SK-N-MC (cell line): ENCODE data around the gene CASKIN2.
"Not testable (repeated sequence)": the region's sequence is repeated elsewhere in the genome, so short reads cannot be mapped to it uniquely, and the experiment has no call there.

ENCODE experiments used
- DNase-seq: peaks from one replicate; pipeline ENCODE4 v3.0.0-alpha.2; 2011; ENCODE audit warnings: low read depth, low spot score
- H3K27ac ChIP-seq: fragments of 200-600 bp; sonication (generic); 2 replicates; pipeline ENCODE4 v1.5.1; 2016; ENCODE audit warnings: mixed run types
- H3K36me3 ChIP-seq: fragments of 200-600 bp; sonication (generic); 2 replicates; pipeline ENCODE4 v1.6.1; 2017; ENCODE audit warnings: antibody characterized with exemption, low read length, mixed read lengths; ENCODE audit not compliant: insufficient read depth
- H3K4me3 ChIP-seq: fragments of 200-600 bp; sonication (generic); 2 replicates; pipeline ENCODE4 v1.5.1; 2016
- H3K9ac ChIP-seq: fragments of 200-600 bp; sonication (generic); 2 replicates; pipeline ENCODE4 v1.8.0; 2017; ENCODE audit warnings: mixed run types, mixed read lengths; ENCODE audit not compliant: insufficient read length
- H3K9me3 ChIP-seq: fragments of 200-600 bp; sonication (generic); 2 replicates; pipeline ENCODE4 v1.6.1; 2017; ENCODE audit warnings: low read depth, mild to moderate bottlenecking, antibody characterized with exemption, low read length, moderate library complexity, mixed read lengths
- EZH2 ChIP-seq: fragments of 200-600 bp; sonication (generic); IDR thresholded peaks from one replicate; pipeline ENCODE4 v1.6.1; 2017; ENCODE audit warnings: antibody characterized with exemption
- FOXP2 ChIP-seq: optimal IDR thresholded peaks from 2 replicates; pipeline ENCODE3; 2011; ENCODE audit warnings: mild to moderate bottlenecking, moderate library complexity; ENCODE audit not compliant: insufficient read depth; ENCODE audit errors: extremely low read length, control extremely low read depth
- POLR2AphosphoS5 ChIP-seq: IDR thresholded peaks from 2 replicates; pipeline ENCODE4 v1.6.1; 2012; ENCODE audit warnings: mild to moderate bottlenecking, low read depth, low read length, borderline replicate concordance

CASKIN2 gene

GRCh38 chr17:75463603-75464002 lies 51.7 kb downstream of the CASKIN2 start:
- Histone ChIP-seq H3K4me3 (no peak overlapping the region), H3K36me3 (no peaks in the 10 kb centered on the region), H3K9me3 (no peaks in the 10 kb centered on the region), H3K27ac (no peak overlapping the region), H3K9ac (no peak overlapping the region)
- DNase-seq: no peak
- TF ChIP-seq POLR2AphosphoS5 (no peak), FOXP2 (no peak), EZH2 (no peak)

GRCh38 chr17:75460295-75460694 lies 55.0 kb downstream of the CASKIN2 start:
- TF ChIP-seq POLR2AphosphoS5 (no peak), FOXP2 (no peak)
- Histone ChIP-seq H3K4me3 (no peak overlapping the region), H3K9ac (no peak overlapping the region)

DNA sequence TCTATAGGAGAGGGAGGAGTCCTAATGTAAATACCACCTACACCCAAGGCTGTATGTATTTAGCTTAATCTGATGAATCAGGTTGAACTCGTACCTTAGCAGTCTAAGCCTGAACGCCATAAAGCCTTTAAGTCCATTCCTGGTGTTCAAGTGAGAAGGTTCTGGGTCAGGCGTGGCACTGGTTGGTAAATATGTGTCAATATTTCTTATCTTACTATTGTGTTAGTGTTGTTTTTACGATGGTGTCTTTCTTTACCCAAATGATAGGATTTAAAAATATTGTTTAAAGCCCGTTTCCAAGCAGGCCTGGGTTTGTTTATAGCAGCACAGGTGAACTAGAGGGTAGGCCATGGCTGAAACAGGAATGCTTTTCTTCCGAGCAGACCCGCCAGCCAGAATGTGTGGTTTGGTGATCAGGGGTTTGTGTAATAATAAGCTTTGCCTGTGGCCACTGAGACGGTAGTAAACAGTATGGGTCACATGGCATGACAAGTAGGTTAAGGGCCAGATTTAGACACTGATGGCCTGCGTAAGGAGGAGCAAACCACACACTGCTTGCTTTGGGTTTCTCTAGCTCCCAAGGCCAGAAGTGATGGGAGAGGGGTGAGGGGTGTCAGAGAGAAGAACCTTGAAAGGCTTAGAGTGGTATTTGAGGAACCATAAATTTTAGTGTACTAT lies 55.6 kb downstream of the CASKIN2 start:
- Histone ChIP-seq H3K36me3 (no peaks in the 10 kb centered on the region), H3K9ac (no peak overlapping the region), H3K4me3 (no peak overlapping the region), H3K27ac (no peak overlapping the region), H3K9me3 (no peaks in the 10 kb centered on the region)
- no peak for DNase-seq
- TF ChIP-seq POLR2AphosphoS5: no peak
- no peak for TF ChIP-seq EZH2
- TF ChIP-seq FOXP2: no peak

More at GRCh38 chr17:75460295-75460694, 55.0 kb downstream of the CASKIN2 start:
- Histone ChIP-seq H3K9me3 (no peaks in the 10 kb centered on the region), H3K36me3 (no peaks in the 10 kb centered on the region), H3K27ac (no peak overlapping the region)
- no peak for DNase-seq

- Histone ChIP-seq H3K9me3 (no peaks in the 10 kb centered on the region), H3K27ac (no peak overlapping the region), H3K36me3 (no peaks in the 10 kb centered on the region), H3K9ac (no peak overlapping the region), H3K4me3 (no peak overlapping the region)
- TF ChIP-seq EZH2: no peak
- no peak for TF ChIP-seq FOXP2
- no peak for TF ChIP-seq POLR2AphosphoS5
- no peak for DNase-seq
Measured at GRCh38 chr17:75459246-75459589, 56.1 kb downstream of the CASKIN2 start.

DNA sequence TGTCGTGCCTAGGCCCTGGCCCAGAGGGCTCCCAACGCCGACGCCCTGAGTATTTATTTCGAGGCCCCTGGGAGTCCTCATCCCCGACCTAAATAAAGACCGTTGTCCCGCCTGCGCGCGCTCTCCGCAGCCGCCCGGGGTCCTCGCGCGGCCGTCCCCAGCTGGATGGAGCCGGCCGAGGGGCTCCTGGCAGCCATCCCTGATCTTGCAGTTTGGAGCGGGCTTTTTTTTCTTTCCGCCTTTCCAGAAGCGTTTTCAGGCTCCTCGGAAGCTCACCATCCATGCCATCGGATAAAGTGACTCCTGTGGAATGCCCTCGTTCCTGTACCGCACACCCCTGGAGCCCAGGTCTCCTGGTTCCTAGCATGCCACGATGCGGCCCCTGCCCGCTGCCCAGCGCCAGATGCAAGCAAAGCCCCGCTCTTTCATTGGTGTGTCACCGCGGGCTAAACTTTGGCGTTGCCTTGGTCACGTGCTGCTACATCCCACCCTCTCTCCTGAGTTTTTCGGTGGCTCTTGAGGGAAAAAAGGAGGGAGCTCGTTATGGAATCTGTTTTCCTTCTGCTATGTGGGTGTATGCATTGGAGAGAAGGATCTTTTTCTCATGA lies 58.2 kb downstream of the CASKIN2 start:
- DNase-seq: no peak
- H3K27ac ChIP-seq: peak overlapping the region; percentile 81
- peak; percentile 18; the same call in 1 of the 2 replicates for TF ChIP-seq POLR2AphosphoS5
- no peak for TF ChIP-seq FOXP2
- TF ChIP-seq EZH2: no peak

GRCh38 chr17:75456417-75457046 lies 58.8 kb downstream of the CASKIN2 start, which contains the start of gene TMEM94:
Gene TMEM94 (plus strand): TSS chr17:75456635. CDS start chr17:75471906, 15,271 bp downstream.
- peak within 1 kb of the TSS; percentile 93 for H3K9ac ChIP-seq
- peak within 1 kb of the TSS; percentile 87 for H3K4me3 ChIP-seq
- H3K9me3 ChIP-seq: no peaks in the 10 kb centered on the region
- H3K36me3 ChIP-seq: no peaks in the 10 kb centered on the region
- peak; percentile 93 for DNase-seq
- peak; percentile 45 for TF ChIP-seq FOXP2
- peak; percentile 71; the same call in 1 of the 2 replicates for TF ChIP-seq POLR2AphosphoS5
- TF ChIP-seq EZH2: no peak
- peak within 1 kb of the TSS; percentile 81 for H3K27ac ChIP-seq

More for the DNA sequence above, 58.2 kb downstream of the CASKIN2 start:
- Histone ChIP-seq H3K9ac (peak overlapping the region; percentile 93), H3K9me3 (no peaks in the 10 kb centered on the region), H3K36me3 (no peaks in the 10 kb centered on the region), H3K4me3 (peak overlapping the region; percentile 87)

DNA sequence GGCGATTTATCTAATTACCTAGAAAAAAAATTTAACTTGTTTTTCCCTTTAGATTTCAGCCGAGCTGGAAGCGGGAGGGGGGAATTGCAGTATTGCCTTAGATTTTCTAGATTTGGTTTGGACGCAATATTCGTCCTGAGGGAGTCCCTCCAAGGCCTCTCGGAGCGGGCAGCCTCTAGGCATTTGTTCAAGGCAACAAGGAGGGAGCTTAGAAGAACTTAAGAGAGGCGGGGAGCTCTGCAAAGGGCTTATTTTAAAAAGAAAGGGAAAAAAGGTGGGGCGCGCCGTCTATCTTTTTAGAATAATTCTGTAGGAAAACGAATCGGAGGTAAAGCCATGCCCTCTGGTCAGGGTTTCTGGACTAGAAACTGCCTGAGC lies 59.3 kb downstream of the CASKIN2 start:
- H3K4me3 ChIP-seq: peak overlapping the region; percentile 87
- no peak for DNase-seq
- peak overlapping the region; percentile 70 for H3K27ac ChIP-seq

GRCh38 chr17:75454672-75455071 lies 60.7 kb downstream of the CASKIN2 start:
- not testable (repeated sequence) for H3K36me3 ChIP-seq, H3K9me3 ChIP-seq, DNase-seq, H3K27ac ChIP-seq, H3K9ac ChIP-seq, H3K4me3 ChIP-seq

More for the DNA sequence above, 59.3 kb downstream of the CASKIN2 start:
- Histone ChIP-seq H3K9ac (peak overlapping the region; percentile 76), H3K9me3 (no peaks in the 10 kb centered on the region), H3K36me3 (no peaks in the 10 kb centered on the region)
- TF ChIP-seq FOXP2 (no peak), EZH2 (no peak), POLR2AphosphoS5 (no peak)

DNA sequence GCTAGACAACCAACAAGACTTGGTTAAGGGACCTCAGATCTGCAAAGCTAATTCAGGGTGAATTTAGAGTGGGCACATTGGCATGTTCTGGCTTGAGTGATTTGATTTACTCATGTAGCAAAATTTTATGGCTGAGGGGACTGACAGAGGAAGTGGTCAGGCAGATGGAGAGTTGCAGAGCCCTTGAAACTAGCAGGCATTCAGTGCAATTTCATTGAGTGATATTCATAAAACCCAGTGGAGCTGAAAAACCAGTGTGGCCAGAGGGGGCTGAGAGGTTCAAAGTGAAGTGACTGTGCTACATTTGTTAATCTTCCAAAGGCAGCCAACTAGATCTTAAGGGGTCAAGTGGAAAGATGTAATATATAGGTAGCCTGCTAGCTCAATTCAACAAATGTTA lies 61.1 kb downstream of the CASKIN2 start:
- no peak for TF ChIP-seq EZH2
- TF ChIP-seq POLR2AphosphoS5: no peak
- no peak for TF ChIP-seq FOXP2
- DNase-seq: no peak
- Histone ChIP-seq H3K36me3 (no peaks in the 10 kb centered on the region), H3K27ac (no peak overlapping the region), H3K9me3 (no peaks in the 10 kb centered on the region), H3K4me3 (no peak overlapping the region), H3K9ac (no peak overlapping the region)
